Inflammatory macrophage treated with lipopolysaccharide for 4 hours (primary cell): ENCODE data around the gene PELO.
"Not testable (repeated sequence)": the region's sequence is repeated elsewhere in the genome, so short reads cannot be mapped to it uniquely, and the experiment has no call there.

Experiments
- DNase-seq: peaks from one replicate; pipeline ENCODE4 v3.0.0-alpha.2; 2020

Gene PELO

DNA sequence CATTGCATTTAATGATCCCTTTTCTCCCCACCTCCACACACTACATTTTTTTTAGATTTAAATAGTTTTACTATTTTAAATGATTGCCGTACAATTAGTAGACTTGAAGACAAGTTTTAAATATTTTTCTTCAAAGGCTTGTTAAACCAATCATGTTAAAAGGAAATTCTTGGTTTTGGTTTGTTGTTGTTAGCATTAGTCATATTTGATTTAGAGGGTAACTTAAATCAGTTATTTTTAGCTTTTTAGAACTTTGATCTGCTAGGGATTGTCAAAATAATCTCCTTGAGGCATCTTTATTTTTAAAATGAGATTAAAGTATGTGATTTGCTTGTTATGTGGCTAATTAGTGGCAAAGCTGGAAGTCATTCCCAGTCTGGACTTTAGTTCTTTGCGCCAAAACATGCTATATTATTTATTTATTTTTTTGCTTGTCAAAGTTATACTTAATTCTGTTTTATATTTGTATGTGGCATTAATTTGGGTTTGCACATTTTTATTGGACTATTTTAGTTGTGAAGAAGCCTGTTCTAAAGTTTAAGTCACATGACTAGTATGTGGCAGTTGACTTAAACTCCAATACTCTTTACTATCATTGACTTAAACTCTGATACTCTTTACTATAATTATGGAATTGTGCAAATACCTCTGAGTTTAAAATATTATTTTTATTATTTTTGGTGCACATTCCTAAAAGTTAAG, 14.7 kb downstream of the PELO start:
- DNase-seq: no peak

DNA sequence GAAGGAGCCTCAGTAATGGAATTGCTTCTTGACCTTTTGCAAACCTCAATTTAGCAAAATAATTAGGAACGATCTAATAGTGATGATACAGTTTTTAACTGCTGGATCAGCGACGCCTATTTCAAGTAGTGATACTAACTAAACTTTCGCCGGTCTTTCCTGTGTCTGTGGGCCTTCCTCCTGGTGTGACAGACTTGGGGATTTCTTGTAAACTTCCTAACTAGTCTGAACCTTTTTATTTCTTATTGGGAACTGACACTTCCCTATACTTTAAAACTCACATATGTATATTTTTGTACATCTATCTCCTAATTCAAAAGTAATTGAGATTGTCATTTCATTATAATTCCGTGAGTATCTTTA, 15.2 kb downstream of the PELO start:
- peak; percentile 34 for DNase-seq

DNA sequence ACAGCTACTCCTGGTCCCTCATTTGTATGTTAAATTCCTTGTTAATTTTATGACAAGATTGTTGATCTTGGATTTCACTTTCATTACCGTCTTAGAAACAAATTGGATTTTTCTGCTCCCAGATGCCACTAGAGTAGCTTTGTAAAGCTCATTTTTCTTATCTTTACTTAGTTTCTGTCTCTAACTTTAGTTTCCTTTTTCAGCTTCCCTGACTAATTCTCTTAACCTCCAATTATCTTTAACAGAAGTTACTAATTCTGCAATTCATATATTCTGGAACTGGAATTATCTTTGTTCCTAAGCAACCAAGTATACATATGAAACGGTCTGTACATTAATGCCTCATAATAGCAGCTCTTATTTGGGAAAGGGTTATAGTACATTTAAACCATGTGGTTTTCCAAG, 16.7 kb downstream of the PELO start:
- peak; percentile 35 for DNase-seq

DNA sequence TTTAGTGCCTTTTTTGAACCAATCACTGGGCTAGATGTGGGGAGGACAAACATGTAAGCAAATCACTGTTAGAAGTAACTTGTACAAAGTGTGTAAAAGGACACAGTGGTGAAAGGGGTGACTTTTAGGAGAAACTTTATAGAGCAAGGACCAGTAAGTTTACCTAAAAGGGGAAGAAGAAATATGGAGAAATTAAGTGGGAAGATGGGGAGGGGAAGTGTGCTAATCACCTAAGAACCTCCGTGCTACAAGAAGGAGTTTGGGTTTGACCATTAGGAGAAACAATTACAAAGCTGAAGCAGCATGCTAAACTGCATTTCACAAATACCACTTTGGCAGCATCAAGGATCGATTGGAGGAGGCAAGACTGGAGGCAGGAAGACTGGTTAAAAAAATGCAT, 17.3 kb downstream of the PELO start:
- DNase-seq: peak; percentile 48

DNA sequence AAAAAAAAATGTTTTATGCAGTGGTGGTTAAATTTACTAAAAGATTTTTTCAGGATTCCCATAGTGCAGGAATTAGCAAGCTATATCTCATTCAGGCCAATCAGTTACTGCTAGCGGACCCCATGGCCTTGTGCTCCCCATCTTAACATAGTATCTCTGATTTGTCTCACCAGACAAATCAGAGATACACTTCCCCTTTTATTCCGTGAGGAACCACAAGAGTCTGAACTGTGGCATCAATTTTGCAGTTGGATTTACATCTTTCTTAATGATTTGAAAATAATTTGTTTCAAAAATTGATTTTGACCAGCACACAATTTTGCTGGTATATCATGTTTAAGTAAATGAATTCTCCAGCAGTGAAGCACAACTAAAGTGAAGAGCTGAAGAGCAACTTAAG, 17.9 kb downstream of the PELO start:
- no peak for DNase-seq

DNA sequence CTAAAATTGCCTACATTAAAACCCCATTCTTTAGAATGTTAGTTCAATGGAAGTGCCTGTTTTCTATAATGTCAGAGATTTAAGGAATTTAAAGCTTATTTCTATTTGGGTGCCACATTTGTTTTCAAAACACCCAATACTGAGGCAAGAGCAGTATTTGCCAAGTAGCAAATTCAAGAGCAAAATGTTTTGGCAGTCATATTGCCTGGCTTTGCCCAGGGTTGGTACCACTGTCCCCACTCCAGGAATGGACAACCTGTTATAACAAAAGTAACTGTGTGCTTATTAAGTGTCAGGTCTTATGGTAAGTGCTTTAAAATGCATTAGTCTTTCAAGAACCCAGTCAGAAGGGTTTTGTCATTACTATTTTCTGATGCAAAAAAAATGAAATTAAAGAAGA, 19.3 kb downstream of the PELO start:
- DNase-seq: no peak

DNA sequence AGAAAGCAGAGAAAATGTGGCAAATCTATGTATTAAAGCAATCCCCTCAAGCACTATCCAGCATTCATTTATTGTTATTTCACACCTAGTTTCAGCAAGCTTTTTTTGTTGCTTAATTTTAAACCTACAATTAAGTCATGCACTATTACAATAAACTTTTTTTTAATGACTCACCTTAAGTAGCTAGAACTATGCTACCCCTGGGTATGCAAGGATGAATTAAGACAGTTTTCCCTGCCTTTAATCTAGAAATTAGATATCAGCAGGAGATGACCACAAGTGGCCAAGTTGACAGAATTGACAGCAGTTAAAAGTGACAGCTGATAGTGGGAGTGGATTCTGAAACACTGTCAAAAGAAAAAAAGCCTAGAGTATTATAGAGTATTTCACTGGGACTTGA, 20.0 kb downstream of the PELO start:
- no peak for DNase-seq

DNA sequence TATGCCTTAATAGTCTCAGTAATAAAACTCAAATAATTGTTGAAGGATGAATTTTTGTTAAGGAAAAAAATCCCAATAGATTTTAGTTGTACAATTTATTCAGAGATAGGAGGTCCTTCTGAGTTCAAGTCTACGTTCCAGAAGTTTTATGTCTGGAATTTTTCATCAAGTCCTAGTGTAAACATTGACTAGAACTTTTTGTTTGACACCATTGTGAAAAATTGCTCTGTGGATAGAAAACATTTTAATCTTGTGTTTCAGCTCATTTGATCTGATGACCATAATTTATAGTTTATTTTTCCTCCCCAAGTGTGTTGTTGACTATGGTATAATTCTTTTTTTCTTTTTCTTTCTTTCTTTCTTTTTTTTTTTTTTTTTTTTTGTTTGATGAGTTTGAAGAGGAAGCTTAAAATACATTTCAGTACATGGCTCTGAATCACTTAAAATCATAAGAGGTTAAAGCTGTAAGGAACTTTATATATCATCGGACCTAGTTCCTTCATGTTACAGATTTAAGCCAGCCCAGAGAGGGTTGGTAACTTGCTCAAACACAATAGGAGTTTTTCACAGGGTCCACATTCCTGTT, 20.7 kb downstream of the PELO start:
- no peak for DNase-seq

DNA sequence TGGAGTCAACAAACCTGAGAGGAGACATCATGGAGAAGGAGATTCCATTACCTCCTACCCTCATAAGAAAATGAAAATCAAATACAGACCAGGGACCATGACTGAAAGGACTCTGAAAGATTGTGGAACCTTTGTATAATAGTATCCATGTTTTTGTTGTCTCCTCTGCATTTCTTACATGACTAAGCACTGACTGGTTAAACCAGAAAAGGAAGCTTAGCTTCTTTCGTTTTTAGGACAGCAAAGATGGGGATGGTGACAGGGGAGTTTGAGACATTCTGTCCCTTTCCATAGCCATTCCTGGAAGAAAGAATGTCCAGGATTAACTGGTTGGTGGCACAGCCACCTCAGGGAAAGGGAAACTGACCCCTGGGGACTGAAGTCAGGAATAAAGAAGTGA, 22.2 kb downstream of the PELO start:
- peak; percentile 83 for DNase-seq

DNA sequence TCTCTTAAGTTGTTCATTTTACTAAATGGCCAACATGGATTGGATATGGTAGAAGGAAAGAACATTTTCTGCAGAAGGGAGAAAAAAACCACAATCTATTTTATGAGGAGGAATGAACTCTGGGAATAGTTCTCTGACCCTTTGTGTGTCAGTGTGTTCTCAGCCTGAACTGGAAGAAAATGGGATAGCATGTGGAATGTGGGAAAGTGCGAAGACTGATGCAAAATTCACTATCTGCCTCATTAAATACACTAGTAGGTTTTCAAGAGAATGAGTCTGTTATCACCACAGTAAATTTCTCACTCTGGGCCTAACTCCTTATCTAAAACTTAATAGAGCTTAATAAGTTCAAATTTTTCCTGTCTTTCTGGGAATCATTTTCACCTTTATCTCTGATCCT, 22.7 kb downstream of the PELO start:
- DNase-seq: no peak

DNA sequence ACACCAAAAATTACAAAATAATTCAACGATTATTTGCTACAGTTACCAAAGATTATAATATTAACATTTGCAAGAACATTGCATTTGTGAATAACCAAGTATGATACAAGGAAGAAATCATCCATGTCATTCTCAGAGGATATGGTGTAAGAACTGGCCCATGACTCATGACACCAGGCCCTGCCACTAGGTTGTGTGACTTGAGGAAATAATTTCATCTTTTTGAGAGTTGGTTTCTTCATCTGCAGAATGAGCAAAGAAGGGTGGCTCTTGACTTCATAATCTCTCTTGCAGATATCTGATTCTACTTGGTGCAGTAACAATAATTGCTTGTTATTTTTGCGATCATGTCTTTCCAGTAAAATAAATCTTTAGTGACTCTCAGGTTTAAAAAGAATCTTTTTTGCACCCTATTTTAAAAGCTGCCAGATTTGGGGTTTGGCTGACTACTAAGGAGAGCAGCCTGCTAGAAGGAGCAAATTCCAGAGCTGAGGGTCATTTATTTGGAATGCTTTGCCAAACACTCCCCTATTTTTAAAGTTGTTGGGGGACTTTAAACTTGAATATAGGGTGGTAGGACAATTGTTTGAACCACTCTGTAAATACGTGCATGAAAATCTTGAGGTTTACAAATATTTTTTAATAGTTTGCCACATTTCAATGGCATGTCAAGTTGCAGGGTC, 23.5 kb downstream of the PELO start:
- peak; percentile 96 for DNase-seq

DNA sequence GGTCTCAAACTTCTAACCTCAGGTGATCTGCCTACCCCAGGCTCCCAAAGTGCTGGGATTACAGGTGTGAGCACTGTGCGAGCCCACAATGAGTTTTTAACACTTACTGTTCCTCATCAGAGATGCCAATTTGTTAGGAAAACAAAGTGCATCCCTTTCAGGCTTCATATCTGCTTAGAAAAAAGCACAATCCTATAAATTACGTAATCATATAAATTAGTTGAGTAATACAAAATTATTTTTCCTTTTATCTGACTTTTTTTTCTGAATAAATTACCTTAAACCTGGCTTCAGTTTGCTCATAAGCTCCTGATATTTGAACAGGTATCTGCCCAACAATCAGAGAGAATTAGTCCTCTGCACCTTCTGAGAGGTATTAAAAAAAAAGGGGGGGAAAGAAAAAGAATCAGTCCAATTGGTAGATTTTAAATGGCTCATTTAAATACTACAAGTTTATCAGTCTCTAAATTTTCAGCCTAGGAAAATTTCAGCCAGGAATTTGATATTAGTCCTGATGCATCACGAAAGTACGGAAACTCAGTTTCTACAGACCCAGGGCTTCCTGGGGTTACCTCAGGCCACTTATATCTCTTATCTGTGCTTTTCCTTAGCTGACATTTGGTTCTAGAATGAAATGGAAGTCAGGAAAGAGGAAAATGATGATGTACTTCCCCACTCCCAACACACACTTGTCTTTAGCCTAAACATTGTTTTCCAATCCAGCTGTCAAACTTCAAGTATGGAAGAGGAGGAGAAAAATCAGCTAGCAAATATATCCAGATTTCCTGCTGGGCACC, 26.8 kb downstream of the PELO start:
- DNase-seq: no peak

DNA sequence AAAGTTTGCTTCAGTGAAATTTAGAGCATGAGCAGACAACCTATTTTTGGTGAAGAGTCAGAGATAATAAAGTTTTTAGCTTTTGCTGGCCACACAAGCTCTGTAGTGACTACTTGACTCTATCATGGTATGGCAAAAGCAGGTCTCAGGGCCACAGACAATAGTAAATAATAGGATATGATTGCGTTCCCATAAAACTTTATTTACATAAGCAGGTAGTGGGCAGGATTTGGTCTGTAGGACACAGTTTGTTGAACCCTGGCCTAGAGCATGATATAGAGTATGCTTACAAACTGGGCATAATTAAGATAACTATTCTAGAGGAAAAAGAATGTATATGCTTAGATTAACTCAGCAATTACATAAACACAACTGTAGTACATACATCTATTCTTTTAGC, 30.1 kb downstream of the PELO start:
- DNase-seq: no peak

DNA sequence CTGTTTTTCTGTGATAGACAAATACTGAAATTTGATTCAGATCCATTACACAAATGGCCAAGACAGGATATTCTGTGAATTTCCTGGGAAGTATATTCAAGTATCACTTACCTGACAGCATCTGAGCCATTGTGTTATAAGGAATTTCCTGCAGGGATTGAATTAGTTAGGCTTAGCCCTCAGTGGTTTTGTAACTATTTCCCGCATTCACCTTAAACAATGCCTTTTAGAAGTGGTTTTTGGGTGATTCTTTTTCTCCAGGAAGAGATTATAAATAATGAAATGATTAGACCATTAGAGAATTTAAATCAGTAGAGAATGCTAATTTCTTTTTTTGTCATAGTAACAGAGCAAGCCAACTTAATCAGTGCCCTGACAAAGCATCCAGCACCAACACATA, 30.6 kb downstream of the PELO start:
- no peak for DNase-seq

DNA sequence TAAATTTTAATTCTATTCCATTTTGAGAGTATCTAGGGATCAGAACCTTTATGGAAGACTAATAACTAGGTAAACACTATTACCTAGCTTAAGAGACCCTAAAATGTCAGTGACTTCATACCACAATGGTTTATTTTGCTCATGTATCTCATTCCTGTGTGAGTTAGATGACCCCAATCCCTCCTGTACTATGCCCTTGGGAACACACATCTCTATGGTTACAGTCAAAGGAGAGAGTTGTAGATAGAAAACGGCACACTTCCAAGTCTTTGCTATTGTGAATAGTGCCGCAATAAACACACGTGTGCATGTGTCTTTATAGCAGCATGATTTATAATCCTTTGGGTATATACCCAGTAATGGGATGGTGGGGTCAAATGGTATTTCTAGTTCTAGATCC, 31.1 kb downstream of the PELO start:
- not testable (repeated sequence) for DNase-seq

DNA sequence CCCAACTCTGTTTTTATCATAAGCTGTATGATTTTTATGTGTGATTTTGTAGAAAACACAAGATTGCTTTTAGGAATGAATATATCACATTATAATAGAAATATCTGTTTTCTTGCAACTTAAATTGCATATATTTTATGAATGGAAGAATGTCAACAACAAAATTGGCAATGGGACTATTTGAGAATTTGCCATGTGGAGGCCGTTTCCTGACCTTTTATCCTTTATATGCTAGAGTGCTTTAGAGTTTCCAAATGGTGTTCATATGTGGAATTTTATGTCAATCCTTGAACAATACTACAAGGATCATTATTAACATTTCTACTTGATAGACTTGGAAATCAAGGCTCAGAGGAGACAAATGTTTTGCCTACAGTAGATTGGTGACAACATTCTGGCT, 34.2 kb downstream of the PELO start:
- no peak for DNase-seq

DNA sequence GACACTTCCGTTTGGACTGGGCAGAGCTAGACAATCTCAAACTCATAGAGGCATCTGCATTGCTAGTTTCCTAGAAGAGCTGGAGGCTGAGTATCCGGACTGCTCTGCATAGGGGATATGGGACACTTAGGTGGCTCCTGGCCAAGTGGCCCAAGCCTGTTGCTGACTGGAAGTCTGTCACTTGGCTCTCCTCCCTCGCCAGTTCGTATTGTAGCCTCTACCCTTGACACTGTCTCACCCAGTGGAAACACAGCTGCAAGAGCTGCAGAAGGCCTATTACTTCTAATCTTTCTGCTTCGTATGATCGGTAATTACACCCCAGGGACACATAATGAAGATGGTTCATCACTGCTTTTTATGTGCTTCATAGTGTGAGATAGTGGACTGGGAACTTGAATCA, 34.7 kb downstream of the PELO start:
- no peak for DNase-seq

DNA sequence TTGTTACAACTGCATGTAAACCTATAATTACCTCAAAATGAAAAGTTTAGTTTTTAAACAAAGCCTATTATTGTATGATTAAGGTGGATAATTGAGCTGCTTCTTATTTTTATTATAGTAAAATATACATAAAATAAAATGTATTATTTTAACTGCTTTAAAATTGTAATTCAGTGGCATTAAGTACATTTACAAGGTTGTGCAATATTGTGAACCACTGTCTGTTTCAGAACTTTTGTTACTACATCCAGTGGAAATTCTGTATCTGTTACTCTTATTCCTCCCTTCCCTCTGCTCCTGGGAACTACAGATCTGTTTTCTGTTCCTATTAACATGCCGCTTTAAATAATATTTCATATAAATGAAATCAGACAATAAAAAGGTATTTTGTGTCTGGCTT, 37.1 kb downstream of the PELO start:
- DNase-seq: peak; percentile 30

DNA sequence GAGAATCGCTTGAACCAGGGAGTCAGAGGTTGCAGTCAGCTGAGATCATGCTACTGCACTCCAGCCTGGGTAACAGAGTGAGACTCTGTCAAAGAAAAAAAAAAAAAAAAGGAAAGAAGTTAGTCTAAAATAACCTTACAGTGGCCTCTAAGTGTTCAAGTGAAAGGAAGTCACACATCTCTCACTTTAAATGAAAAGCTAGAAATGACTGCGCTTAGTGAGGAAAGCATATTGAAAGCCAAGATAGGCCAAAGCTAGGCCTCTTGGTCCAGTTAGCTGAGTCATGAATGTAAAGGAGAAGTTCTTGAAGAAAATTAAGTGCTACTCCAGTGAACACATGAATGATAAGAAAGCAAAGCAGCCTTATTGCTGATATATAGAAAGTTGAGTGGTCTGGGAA, 38.1 kb downstream of the PELO start:
- DNase-seq: peak; percentile 38

DNA sequence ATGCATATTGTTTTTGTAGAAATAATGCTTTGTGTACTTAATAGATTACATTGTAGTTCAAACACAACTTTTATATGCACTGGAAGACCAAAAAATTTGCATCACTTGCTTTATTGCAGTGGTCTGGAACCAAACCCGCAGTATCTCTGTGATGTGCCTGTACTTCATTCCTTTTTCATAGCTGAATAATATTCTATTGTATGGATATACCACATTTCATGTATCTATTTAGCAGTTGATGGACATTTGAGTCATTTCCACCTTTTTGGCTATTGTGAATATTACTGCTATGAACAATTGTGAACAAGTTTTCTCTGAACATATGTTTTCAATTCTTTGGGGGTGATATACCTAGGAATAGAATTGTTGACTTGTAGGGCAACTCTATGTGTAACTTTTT, 40.1 kb downstream of the PELO start:
- DNase-seq: no peak

DNA sequence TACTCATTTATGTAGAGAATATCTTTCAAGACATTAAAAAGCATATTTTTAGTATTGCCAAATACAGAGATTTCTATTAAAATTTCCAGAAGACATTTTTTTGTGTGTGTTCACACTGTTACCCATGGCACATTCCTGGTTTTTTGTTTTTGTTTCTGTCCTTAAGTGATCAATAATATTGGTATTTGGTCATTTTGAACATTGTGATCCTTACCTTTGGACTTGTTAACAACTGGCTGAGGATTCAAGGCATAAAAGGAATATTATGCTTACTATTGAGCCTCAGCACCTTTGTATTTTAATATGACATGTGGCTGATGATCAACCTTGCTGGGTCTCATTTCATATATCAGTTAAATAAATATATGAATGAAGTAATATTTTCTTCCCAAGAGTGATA, 41.9 kb downstream of the PELO start:
- no peak for DNase-seq

DNA sequence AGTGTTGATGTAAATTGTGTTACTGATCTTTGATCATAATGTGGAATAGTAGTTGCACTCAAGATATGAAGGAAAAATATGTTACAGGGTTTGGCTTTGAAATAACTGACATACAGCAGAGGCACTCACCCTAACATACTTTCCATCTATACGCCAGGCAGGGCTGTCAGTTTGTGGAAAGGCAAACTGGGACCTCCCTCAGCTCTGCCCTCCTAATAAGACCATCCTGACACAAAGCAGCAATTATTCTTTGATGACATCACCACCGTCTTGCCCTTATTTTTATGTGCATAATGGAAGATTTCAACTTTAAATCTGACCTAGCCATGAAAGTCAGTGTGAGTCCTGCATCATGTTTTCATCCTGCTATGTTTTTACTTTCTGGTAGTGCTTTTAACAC, 42.9 kb downstream of the PELO start:
- no peak for DNase-seq

DNA sequence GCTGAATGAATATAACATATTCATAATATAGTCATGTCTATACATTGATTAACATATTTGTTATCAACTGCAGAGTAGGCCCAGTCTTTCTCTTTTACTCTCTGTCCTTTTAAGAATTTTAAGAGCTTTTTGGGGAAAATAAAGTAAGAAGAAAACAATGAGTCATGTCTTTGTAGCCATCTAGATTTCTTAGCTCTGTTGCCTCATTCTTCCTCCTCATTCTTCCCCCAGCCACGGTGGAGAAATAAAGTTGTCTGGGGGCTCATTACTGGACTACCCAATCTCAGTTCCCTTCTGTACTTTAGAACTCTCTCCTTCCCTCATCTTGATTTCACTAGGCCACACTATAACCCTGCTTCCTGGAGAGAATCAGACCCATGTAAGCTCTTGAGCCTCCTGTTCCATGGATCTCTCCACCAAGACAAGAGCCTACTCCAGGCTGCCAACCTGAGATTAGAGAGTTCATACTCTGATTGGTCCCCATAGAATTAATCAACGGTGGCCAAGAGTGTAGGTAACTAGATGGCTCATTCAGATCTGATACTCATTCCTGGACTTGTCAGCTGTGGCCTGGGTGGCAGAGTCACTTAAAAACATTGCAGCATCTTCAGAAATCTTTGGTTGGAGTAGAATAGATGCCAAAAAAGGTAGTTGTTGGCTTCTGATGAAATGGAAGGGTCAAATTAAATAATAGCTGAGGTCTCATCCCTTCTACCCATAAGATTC, 44.2 kb downstream of the PELO start:
- DNase-seq: peak; percentile 51
